Spleen (tissue), 3 donors: Measurements from ENCODE around the gene TMEM131L.

Experiments used
- POLR2A ChIP-seq, 3 donors: fragments of 450-650 bp; IDR thresholded peaks; one replicate each; pipeline ENCODE4 v1.5.1; 2017; ENCODE audit warnings: antibody characterized with exemption in 3 of 3, mild to moderate bottlenecking in 1 of 3
- POLR2AphosphoS5 ChIP-seq, 3 donors: sonication (generic); formaldehyde crosslinking; IDR thresholded peaks; one replicate each; pipeline ENCODE4 v1.5.1; 2017; ENCODE audit warnings: antibody characterized with exemption in 3 of 3

- TF ChIP-seq POLR2A (IDR thresholded peaks at IDR 0.05), result no peak
- TF ChIP-seq POLR2AphosphoS5 (IDR thresholded peaks at IDR 0.05), result no peak
These were observed 69.8 kb downstream of the TMEM131L start for GRCh38 chr4:153535772-153536513.
